A549 treated with AZD9567 at 1 μM for 4 hours (cell line): ENCODE data around the gene GPR78. TPM values are rescaled to one million over a fixed set of nuclear protein-coding genes. Genes with fewer than 3 reads are reported as not detected.

Experiments used
- total RNA-seq: library from RNA; stranded (reverse); fragments of 200-300 nt; extraction: Qiagen RNA extraction; gene quantifications from 5 replicates; pipeline ENCODE4 v1.2.3, GENCODE V29; 2022; ENCODE audit not compliant: insufficient read depth

GPR78 gene
- total RNA-seq = not detected in 5 replicates

DNA sequence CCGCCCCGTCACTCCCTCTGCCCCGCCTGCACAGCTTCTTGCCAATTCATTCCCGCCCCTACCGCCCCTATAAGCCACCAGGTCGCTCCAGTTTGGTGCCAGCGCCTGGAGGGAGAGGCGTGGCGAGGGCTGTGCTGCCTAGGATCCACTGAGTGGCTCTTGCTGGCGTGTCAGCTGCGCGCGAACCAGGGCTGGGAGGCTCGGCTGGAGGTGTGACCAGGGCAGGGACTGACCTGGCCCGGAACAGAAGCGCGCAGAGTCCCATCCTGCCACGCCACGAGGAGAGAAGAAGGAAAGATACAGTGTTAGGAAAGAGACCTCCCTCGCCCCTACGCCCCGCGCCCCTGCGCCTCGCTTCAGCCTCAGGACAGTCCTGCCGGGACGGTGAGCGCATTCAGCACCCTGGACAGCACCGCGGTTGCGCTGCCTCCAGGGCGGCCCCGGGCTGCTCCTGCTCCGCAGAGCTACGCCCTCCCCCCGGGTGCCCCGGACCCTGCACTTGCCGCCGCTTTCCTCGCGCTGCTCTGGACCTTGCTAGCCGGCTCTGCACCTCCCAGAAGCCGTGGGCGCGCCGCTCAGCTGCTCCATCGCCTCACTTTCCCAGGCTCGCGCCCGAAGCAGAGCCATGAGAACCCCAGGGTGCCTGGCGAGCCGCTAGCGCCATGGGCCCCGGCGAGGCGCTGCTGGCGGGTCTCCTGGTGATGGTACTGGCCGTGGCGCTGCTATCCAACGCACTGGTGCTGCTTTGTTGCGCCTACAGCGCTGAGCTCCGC lies at the start of gene GPR78:
TSS of gene GPR78 (plus strand) at position 72 of the 773 bp plus-strand sequence. CDS start at position 663, 591 bp downstream.

GRCh38 chr4:8592366-8593263 lies 12.4 kb downstream of the GPR78 start, which contains the start of gene CPZ:
Gene CPZ (plus strand): TSS chr4:8592765. CDS start chr4:8592834, 69 bp downstream.

Other genes starting within 250 kb of the GPR78 start
- gene ACOX3, start 139.7 kb upstream of the GPR78 start, total RNA-seq = 8.0 to 14.3 TPM (median 9.8 TPM) in 5 replicates
- 6.9 to 7.9 TPM (median 7.2 TPM) in 5 replicates for gene TRMT44, start 139.6 kb upstream of the GPR78 start, total RNA-seq
- gene CPZ, start 12.4 kb downstream of the GPR78 start, total RNA-seq = 0.12 to 0.21 TPM (median 0.17 TPM) in 4 of 5 replicates, not detected in the other